ENCODE results near the gene A2ML1. TPM values are rescaled to one million over a fixed set of nuclear protein-coding genes. Genes with fewer than 3 reads are reported as not detected.

A2ML1 gene
- total and polyA plus RNA-seq, 2 donors (not counting 3 experiments of a cell fraction or from before 2014, with no cell fraction given): not detected

DNA sequence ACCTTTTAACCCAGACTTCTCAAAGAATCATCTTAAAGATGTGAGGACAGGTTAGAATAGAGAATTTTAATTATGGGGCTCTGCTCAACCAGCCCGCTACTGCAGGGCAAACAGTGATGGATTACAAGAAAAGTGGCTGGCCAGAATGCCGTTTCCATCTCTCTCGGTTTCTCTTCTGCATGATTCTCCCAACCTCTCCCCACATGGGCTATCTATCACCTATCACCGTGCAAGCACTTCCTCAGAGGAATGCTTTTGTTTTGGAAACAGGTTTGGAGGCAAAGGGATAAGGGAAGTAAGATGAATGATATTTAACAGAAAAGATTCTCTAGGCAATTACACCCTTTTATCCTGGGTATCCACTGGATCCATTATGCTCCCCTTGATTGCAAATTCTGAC, 54.5 kb downstream of the A2ML1 start:
- Histone ChIP-seq H3K79me2 (ENCODE audit: control insufficient read depth, insufficient read depth, low read length) (no peaks in the 10 kb centered on the region), H3K9ac (replicated peaks; ENCODE audit: extremely low read depth, insufficient read depth, low read length) (no peak overlapping the region), H2AFZ (ENCODE audit: low read depth, low read length) (no peak overlapping the region), H3K9me3 (replicated peaks; ENCODE audit: control insufficient read depth, insufficient read depth, low read length) (no peaks in the 10 kb centered on the region), H3K27ac (ENCODE audit: insufficient read depth, low read depth, low read length) (no peak overlapping the region), H3K4me2 (ENCODE audit: insufficient read depth, low read length) (no peak overlapping the region), H3K9me1 (replicated peaks; ENCODE audit: control insufficient read depth, extremely low read depth, insufficient read depth, low read length) (no peaks in the 10 kb centered on the region), H3K4me3 (replicated peaks in 1 of 3; ENCODE audit: insufficient read depth in 1 of 3, low read depth in 1 of 3, low read length in 3 of 3) (no peak overlapping the region), H4K20me1 (replicated peaks; ENCODE audit: control insufficient read depth, extremely low read depth, insufficient read depth, low read length) (no peaks in the 10 kb centered on the region), H3K27me3 (ENCODE audit: control insufficient read depth in 2 of 2, insufficient read depth in 2 of 2, low read length in 2 of 2) (peaks cover 0 to 2% of the 10 kb centered on the region in 2 experiments), H3K4me1 (ENCODE audit: control insufficient read depth, extremely low read depth, insufficient read depth, low read length) (no peaks in the 10 kb centered on the region), H3K36me3 (ENCODE audit: control insufficient read depth in 2 of 2, extremely low read depth in 1 of 2, insufficient read depth in 2 of 2, low read length in 2 of 2) (no peaks in the 10 kb centered on the region)
- BruUV-seq (replicated peaks): no TSS peak
- POLR2A ChIA-PET: no interaction called here
- TF ChIP-seq EZH2 (IDR thresholded peaks at IDR 0.05; ENCODE audit: borderline replicate concordance, low read depth, low read length, severe bottlenecking): no peak
- FAIRE-seq (no peak), DNase-seq (ENCODE audit: low read depth, low spot score) (no peak)
- intact Hi-C loops (cut with micrococcal nuclease) (no loop called here), dilution Hi-C loops (cut with MboI; ENCODE audit: extremely low pct_ligation_motif_present, low sequenced_read_pairs) (no loop called here)
- CTCF ChIA-PET: no interaction called here

- Histone ChIP-seq H3K9ac (replicated peaks; ENCODE audit: extremely low read depth, insufficient read depth, low read length) (no peak overlapping the region), H3K4me3 (replicated peaks in 1 of 3; ENCODE audit: insufficient read depth in 1 of 3, low read depth in 1 of 3, low read length in 3 of 3) (no peak overlapping the region), H3K4me1 (ENCODE audit: control insufficient read depth, extremely low read depth, insufficient read depth, low read length) (no peaks in the 10 kb centered on the region), H3K9me3 (replicated peaks; ENCODE audit: control insufficient read depth, insufficient read depth, low read length) (no peaks in the 10 kb centered on the region), H2AFZ (ENCODE audit: low read depth, low read length) (no peak overlapping the region), H3K27ac (ENCODE audit: insufficient read depth, low read depth, low read length) (no peak overlapping the region), H3K9me1 (replicated peaks; ENCODE audit: control insufficient read depth, extremely low read depth, insufficient read depth, low read length) (no peaks in the 10 kb centered on the region), H3K79me2 (ENCODE audit: control insufficient read depth, insufficient read depth, low read length) (no peaks in the 10 kb centered on the region), H3K4me2 (ENCODE audit: insufficient read depth, low read length) (no peak overlapping the region), H4K20me1 (replicated peaks; ENCODE audit: control insufficient read depth, extremely low read depth, insufficient read depth, low read length) (no peaks in the 10 kb centered on the region), H3K36me3 (ENCODE audit: control insufficient read depth in 2 of 2, extremely low read depth in 1 of 2, insufficient read depth in 2 of 2, low read length in 2 of 2) (no peaks in the 10 kb centered on the region), H3K27me3 (ENCODE audit: control insufficient read depth in 2 of 2, insufficient read depth in 2 of 2, low read length in 2 of 2) (peaks cover 0 to 3% of the 10 kb centered on the region in 2 experiments)
- intact Hi-C loops (cut with micrococcal nuclease) (no loop called here), dilution Hi-C loops (cut with MboI; ENCODE audit: extremely low pct_ligation_motif_present, low sequenced_read_pairs) (no loop called here)
- POLR2A ChIA-PET: no interaction called here
- no peak for TF ChIP-seq FOS (IDR thresholded peaks at IDR 0.05; ENCODE audit: borderline replicate concordance, insufficient read depth, low read length)
- TF ChIP-seq MYC (IDR thresholded peaks at IDR 0.05; ENCODE audit: low read depth, low read length): no peak
- no peak for TF ChIP-seq EZH2 (IDR thresholded peaks at IDR 0.05; ENCODE audit: borderline replicate concordance, low read depth, low read length, severe bottlenecking)
- no peak for TF ChIP-seq JUN (IDR thresholded peaks at IDR 0.05; ENCODE audit: borderline replicate concordance, insufficient read depth, insufficient read length, low read depth)
- no peak for TF ChIP-seq GATA2 (IDR thresholded peaks at IDR 0.05; ENCODE audit: insufficient read depth, insufficient read length, low read depth, low read length)
- TF ChIP-seq POLR2A (IDR thresholded peaks at IDR 0.05; ENCODE audit: low read depth, low read length): no peak
- TF ChIP-seq, protein P1, sequence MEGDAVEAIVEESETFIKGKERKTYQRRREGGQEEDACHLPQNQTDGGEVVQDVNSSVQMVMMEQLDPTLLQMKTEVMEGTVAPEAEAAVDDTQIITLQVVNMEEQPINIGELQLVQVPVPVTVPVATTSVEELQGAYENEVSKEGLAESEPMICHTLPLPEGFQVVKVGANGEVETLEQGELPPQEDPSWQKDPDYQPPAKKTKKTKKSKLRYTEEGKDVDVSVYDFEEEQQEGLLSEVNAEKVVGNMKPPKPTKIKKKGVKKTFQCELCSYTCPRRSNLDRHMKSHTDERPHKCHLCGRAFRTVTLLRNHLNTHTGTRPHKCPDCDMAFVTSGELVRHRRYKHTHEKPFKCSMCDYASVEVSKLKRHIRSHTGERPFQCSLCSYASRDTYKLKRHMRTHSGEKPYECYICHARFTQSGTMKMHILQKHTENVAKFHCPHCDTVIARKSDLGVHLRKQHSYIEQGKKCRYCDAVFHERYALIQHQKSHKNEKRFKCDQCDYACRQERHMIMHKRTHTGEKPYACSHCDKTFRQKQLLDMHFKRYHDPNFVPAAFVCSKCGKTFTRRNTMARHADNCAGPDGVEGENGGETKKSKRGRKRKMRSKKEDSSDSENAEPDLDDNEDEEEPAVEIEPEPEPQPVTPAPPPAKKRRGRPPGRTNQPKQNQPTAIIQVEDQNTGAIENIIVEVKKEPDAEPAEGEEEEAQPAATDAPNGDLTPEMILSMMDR (IDR thresholded peaks at IDR 0.05; ENCODE audit: extremely low read depth in 1 of 2, insufficient read depth in 1 of 2, low read depth in 1 of 2, low read length in 2 of 2): no peak
- TF ChIP-seq, protein P2, sequence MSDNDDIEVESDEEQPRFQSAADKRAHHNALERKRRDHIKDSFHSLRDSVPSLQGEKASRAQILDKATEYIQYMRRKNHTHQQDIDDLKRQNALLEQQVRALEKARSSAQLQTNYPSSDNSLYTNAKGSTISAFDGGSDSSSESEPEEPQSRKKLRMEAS (IDR thresholded peaks at IDR 0.05; ENCODE audit: insufficient read depth, insufficient read length): no peak
- no peak for TF ChIP-seq POLR2AphosphoS5 (IDR thresholded peaks at IDR 0.05; ENCODE audit: insufficient read depth, low read depth, low read length)
- no peak for FAIRE-seq
- CTCF ChIA-PET: interaction anchor here (0.6 to 1.4 kb wide), 7 partner anchors 8 to 623 kb away, joined by 3 to 4 read pairs (median 3); no protein-coding TSS in a partner anchor
- no TSS peak for BruUV-seq (replicated peaks)
- DNase-seq (ENCODE audit: low read depth, low spot score): no peak
These were observed 64.3 kb downstream of the A2ML1 start for GRCh38 chr12:8886502-8887284.

Data from endothelial cell of umbilical vein (primary cell).